ENCODE measurements around the gene TRIAP1. TPM values are rescaled to one million over a fixed set of nuclear protein-coding genes. Genes with fewer than 3 reads are reported as not detected.

TRIAP1 gene
- total and polyA plus RNA-seq, 8 donors, result 4.7 to 40.6 (median 14.7) TPM

DNA sequence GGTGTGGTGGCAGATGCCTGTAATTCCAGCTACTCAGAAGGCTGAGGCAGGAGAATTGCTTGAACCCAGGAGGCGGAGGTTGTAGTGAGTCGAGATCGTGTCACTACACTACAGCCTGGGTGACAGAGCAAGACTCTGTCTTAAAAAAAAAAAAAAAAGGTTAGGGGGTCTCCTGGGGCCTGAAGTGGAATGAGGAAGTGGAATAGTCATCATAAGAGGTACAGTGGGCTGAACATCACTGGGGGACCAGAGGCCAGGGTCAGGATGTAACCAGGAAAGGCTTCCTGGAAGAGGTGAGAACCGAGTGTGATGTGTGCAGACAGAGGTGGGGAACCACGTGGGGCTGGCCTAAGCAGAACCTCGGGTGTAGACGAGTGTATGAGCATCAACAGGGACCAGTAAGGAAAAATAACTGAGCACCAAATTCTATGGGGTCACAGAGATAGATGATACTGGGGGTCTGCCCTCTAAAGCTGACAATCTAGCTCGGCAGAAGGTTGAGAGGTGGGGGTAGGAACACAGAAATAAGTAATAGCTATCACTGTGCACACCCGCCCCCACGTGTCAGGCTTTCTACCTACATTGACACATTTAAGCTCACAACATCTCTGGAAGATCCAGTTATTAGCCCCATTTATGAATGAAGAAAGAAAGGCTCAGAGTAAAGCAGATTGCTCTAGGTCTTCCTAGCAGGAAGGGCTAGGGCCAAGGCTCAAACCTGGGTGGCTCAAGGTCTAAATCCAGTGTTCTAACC lies 13.2 kb downstream of the TRIAP1 start:
- Histone ChIP-seq H3K36me3 (no peaks in the 10 kb centered on the region), H3K27me3 (peaks cover 0 to 23% (median 0%) of the 10 kb centered on the region in 3 donors), H3K4me3 (no peak overlapping the region), H3K9me3 (no peaks in the 10 kb centered on the region), H3K27ac (no peak overlapping the region), H3K4me1 (peaks cover 0 to 15% (median 5%) of the 10 kb centered on the region in 4 donors)
- 54 to 68% (median 64%) methylated on average over 10 of the region's 10 CpGs for WGBS, 5 donors
- TF ChIP-seq POLR2AphosphoS5 (IDR thresholded peaks at IDR 0.05) (no peak), POLR2A (IDR thresholded peaks at IDR 0.05) (no peak), EP300 (IDR thresholded peaks at IDR 0.05) (no peak)
- TF ChIP-seq, protein P1, sequence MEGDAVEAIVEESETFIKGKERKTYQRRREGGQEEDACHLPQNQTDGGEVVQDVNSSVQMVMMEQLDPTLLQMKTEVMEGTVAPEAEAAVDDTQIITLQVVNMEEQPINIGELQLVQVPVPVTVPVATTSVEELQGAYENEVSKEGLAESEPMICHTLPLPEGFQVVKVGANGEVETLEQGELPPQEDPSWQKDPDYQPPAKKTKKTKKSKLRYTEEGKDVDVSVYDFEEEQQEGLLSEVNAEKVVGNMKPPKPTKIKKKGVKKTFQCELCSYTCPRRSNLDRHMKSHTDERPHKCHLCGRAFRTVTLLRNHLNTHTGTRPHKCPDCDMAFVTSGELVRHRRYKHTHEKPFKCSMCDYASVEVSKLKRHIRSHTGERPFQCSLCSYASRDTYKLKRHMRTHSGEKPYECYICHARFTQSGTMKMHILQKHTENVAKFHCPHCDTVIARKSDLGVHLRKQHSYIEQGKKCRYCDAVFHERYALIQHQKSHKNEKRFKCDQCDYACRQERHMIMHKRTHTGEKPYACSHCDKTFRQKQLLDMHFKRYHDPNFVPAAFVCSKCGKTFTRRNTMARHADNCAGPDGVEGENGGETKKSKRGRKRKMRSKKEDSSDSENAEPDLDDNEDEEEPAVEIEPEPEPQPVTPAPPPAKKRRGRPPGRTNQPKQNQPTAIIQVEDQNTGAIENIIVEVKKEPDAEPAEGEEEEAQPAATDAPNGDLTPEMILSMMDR (IDR thresholded peaks at IDR 0.05), result no peak
- intact Hi-C loops (cut with DNase I; ENCODE audit: low total_unique reads), result no loop called here
- no peak for DNase-seq

DNA sequence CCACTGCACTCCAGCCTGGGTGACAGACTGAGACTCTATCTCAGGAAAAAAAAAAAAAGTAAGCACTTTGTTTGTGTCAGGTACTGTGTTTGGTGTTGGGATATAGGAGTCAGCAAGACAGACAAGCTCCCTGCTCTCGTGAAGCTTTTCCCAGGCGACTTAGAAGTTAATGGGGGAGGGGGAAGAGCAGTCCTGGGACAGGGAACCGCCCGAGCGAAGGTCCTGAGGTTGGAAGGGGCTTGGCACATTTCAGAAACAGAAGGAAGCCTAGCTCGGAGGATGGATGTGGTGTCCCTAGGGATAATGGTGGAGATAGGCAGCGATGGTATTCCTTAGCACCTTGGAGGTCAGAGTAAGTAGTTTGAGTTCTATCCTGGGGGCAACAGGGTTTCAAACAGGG lies 16.8 kb downstream of the TRIAP1 start:
- intact Hi-C loops (cut with DNase I; ENCODE audit: low total_unique reads), result loop anchor here (5.0 kb wide), 1 partner anchor 72 kb away; no protein-coding TSS in a partner anchor
- no peaks in the 10 kb centered on the region for H3K9me3 ChIP-seq
- no peak overlapping the region for H3K4me3 ChIP-seq
- peaks cover 0 to 23% (median 0%) of the 10 kb centered on the region in 3 donors for H3K27me3 ChIP-seq
- peaks cover 0 to 9% (median 3%) of the 10 kb centered on the region in 4 donors for H3K4me1 ChIP-seq
- TF ChIP-seq, protein P1 (IDR thresholded peaks at IDR 0.05), result no peak
- no peak for TF ChIP-seq EP300 (IDR thresholded peaks at IDR 0.05)
- no peaks in the 10 kb centered on the region for H3K36me3 ChIP-seq
- H3K27ac ChIP-seq, result no peak overlapping the region
- no peak for DNase-seq
- 65 to 76% (median 71%) methylated on average over 7 of the region's 7 CpGs for WGBS, 5 donors

DNA sequence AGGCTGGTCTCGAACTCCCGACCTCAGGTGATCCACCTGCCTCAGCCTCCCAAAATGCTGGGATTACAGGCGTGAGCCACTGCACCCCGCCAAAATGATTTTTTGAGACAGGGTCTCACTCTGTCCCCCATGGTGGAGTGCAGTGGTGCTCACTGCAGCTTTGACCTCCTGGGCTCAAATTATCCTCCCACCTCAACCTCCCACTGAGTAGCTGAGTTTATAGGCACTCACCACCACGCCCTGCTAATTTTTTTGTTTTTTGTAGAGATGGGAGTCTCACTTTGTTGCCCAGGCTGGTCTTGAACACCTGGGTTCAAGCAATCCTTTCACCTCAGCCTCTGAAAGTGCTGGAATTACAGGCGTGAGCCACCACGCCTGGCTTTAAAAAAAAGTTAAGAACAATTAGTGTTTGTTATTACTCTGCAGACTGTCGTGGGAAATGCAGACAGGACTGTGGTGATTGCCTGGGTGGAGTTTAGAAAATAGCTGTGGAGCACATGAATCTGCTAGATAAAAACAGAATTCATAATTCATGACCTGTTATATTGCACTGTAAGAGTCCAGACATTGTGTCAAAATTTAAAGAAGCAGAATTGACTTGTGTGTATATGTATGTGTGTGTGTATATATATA lies 17.5 kb downstream of the TRIAP1 start:
- H3K9me3 ChIP-seq, result no peaks in the 10 kb centered on the region
- DNase-seq, result no peak
- peaks cover 0 to 9% (median 3%) of the 10 kb centered on the region in 4 donors for H3K4me1 ChIP-seq
- TF ChIP-seq EP300 (IDR thresholded peaks at IDR 0.05) (no peak), POLR2A (IDR thresholded peaks at IDR 0.05) (no peak), POLR2AphosphoS5 (IDR thresholded peaks at IDR 0.05) (no peak)
- TF ChIP-seq, protein P1 (IDR thresholded peaks at IDR 0.05), result no peak
- intact Hi-C loops (cut with DNase I; ENCODE audit: low total_unique reads), result loop anchor here (5.0 kb wide), 1 partner anchor 71 kb away; no protein-coding TSS in a partner anchor
- no peaks in the 10 kb centered on the region for H3K36me3 ChIP-seq
- H3K27me3 ChIP-seq, result peaks cover 0 to 23% (median 0%) of the 10 kb centered on the region in 3 donors
- H3K27ac ChIP-seq, result no peak overlapping the region
- WGBS, 5 donors, result 56 to 64% (median 62%) methylated on average over 8 of the region's 8 CpGs
- no peak overlapping the region for H3K4me3 ChIP-seq

DNA sequence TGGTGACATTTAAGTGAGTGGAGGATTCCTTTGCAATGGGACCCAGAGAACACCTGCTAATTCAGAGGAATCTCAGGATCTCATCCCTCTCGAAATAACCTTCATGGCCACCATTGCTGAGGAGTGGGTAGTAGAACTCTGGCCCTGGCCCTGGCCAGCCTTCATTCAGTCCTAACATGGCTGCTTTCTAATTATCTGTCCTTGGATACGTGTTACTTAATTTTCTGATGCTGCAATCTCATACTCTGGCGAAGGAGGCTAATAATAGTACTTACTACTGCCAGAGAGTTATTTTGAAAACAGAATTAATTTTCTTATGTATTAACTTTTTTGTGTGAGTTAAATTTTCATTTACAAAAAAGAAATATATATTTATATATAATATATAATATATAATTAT lies 20.4 kb downstream of the TRIAP1 start:
- no peak overlapping the region for H3K27ac ChIP-seq
- H3K9me3 ChIP-seq, result no peaks in the 10 kb centered on the region
- no peaks in the 10 kb centered on the region for H3K36me3 ChIP-seq
- no peak overlapping the region for H3K4me3 ChIP-seq
- no peak for DNase-seq
- intact Hi-C loops (cut with DNase I; ENCODE audit: low total_unique reads), result loop anchor here (5.0 kb wide), 1 partner anchor 68 kb away; no protein-coding TSS in a partner anchor
- TF ChIP-seq, protein P1 (IDR thresholded peaks at IDR 0.05), result no peak
- TF ChIP-seq EP300 (IDR thresholded peaks at IDR 0.05), result no peak
- TF ChIP-seq POLR2A (IDR thresholded peaks at IDR 0.05), result no peak
- TF ChIP-seq POLR2AphosphoS5 (IDR thresholded peaks at IDR 0.05), result no peak
- H3K27me3 ChIP-seq, result peaks cover 0 to 3% (median 0%) of the 10 kb centered on the region in 3 donors
- WGBS, 5 donors, result 83 to 97% (median 92%) methylated on average over 3 of the region's 3 CpGs
- peaks cover 0 to 8% (median 3%) of the 10 kb centered on the region in 4 donors for H3K4me1 ChIP-seq
